GM12873 (cell line): ENCODE data around the gene MRPS24.

ENCODE experiments used
- CTCF ChIP-seq: IDR thresholded peaks from 2 replicates; pipeline ENCODE4 v1.5.1; 2012; ENCODE audit warnings: low read depth, mild to moderate bottlenecking, moderate library complexity, low read length, control low read depth; ENCODE audit not compliant: insufficient read depth; ENCODE audit errors: missing control alignments

MRPS24 gene

DNA sequence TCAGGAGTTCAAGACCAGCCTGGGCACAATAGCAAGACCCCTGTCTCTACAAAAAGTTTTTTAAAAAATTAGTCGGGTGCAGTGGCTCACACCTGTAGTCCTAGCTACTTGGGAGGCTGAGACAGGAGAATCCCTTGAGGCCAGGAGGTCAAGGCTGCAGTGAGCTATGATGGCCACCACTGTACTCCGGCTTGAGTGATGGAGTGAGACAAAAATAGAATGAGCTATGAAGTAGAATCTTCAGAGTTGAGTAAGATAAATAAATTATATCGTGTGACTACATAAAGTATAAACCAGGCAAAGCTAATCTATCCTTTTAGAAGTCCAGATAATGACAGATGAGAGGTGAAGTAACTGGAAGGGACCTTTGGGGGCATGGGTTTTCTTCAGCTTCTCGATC, 15.3 kb upstream of the MRPS24 start:
- TF ChIP-seq CTCF, result no peak

DNA sequence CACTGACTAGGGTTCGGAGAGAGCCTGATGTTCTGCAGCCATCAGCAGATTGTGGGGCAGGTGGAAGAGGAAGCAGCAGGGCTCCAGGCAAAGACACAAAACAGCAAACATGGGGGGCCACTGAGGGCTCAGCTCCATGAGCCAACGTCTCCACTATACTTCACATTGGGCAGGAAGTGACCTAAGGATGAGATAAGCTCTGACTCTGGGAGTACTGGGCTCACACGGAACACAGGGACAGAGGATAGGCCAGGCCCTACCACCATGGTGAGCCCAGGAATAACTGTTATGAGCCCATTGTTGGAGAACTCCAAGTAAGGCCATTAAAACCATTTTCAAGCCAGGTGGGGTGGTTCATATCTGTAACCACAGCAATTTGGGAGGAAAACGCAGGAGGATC, 14.9 kb upstream of the MRPS24 start:
- TF ChIP-seq CTCF, result no peak

GRCh38 chr7:43880596-43880995, 11.3 kb upstream of the MRPS24 start:
- no peak for TF ChIP-seq CTCF

DNA sequence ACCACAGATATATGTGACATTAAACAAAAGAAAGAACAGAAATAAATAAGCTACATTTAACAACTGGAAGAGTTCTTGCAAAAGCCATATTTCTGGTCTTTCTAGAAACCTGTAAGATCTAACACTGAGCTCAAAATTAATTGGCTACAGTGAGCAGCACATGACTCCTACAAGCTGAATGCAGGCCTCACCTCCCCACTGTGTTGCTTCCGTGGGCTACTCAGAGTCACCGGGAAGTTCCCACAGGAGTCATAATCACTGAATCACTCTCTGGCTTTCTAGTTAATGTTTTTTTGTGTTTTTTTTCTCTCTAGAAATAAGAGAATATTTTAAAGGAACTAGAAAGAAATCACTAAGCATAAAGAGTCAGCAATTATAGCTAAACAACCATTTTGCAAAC, 10.2 kb upstream of the MRPS24 start:
- no peak for TF ChIP-seq CTCF

DNA sequence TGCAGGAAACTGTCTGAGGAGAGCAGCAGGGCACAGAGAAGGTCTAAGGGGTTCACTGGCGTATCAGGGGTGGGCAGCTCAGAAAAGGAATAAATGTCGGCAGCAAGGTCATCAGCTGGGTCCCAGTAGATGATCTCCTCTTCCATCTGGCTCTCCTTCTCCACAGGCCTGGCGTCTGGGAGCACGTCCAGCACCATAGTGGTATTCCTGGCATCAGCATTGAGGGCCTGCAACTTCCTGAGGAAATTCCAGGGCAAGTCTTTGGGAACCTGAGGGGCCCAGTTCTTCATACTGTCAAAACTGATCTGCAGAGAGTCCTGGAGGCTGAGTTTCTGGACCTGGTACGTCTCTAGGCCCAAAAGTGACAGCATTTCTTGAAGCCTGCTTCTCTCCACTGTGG, 9.6 kb upstream of the MRPS24 start:
- no peak for TF ChIP-seq CTCF

- no peak for TF ChIP-seq CTCF
Measured at GRCh38 chr7:43877968-43878864, 8.9 kb upstream of the MRPS24 start.

GRCh38 chr7:43876976-43877745, 7.8 kb upstream of the MRPS24 start:
- no peak for TF ChIP-seq CTCF
